Keratinocyte (primary cell): Measurements from ENCODE around the gene MRPL27. TPM values are rescaled to one million over a fixed set of nuclear protein-coding genes. Genes with fewer than 3 reads are reported as not detected.
"Not testable (repeated sequence)": the region's sequence is repeated elsewhere in the genome, so short reads cannot be mapped to it uniquely, and the experiment has no call there.

Source experiments
- DNase-seq: peaks from one replicate; pipeline ENCODE4 v3.0.0-alpha.2; 2011; ENCODE audit warnings: low read depth, missing footprints, low spot score
- FAIRE-seq: peaks from 2 replicates; lab custom pipeline; 2011; peaks lifted over from hg19 to GRCh38; lab: Jason Lieb, UNC
- H2AFZ ChIP-seq: 2 replicates; pipeline ENCODE4 v1.6.0; 2012; ENCODE audit warnings: low read length, control low read depth, inconsistent platforms; ENCODE audit not compliant: control insufficient read depth
- H3K27ac ChIP-seq: 2 replicates; pipeline ENCODE4 v1.5.1; 2011; ENCODE audit warnings: low read length; ENCODE audit not compliant: control insufficient read depth, insufficient read depth
- H3K27me3 ChIP-seq: 3 replicates; pipeline ENCODE4 v1.6.0; 2011; ENCODE audit warnings: low read length; ENCODE audit not compliant: control insufficient read depth, insufficient read depth; ENCODE audit errors: extremely low read depth
- H3K36me3 ChIP-seq, 2 experiments: 2 replicates in 1 of 2; 3 replicates in 1 of 2; pipeline ENCODE4 v1.5.1; 2011; ENCODE audit warnings: low read length in 2 of 2, mild to moderate bottlenecking in 1 of 2; ENCODE audit not compliant: control insufficient read depth in 2 of 2, insufficient read depth in 2 of 2; ENCODE audit errors: extremely low read depth in 1 of 2
- H3K4me1 ChIP-seq: 3 replicates; pipeline ENCODE4 v1.5.1; 2011; ENCODE audit warnings: low read length; ENCODE audit not compliant: control insufficient read depth, insufficient read depth; ENCODE audit errors: extremely low read depth
- H3K4me2 ChIP-seq: 3 replicates; pipeline ENCODE4 v1.6.0; 2011; ENCODE audit warnings: low read depth, low read length; ENCODE audit not compliant: control insufficient read depth, insufficient read depth; ENCODE audit errors: extremely low read depth
- H3K4me3 ChIP-seq, 3 experiments: fragments of 200-600 bp in 1 of 3; sonication (generic) in 1 of 3; 2 replicates in 2 of 3; 3 replicates in 1 of 3; pipeline ENCODE4 v1.5.1; 2011 to 2016; ENCODE audit warnings: low read length in 3 of 3, mild to moderate bottlenecking in 3 of 3, control low read depth in 2 of 3, inconsistent platforms in 1 of 3, low read depth in 1 of 3, mixed read lengths in 1 of 3, mixed run types in 1 of 3, moderate library complexity in 1 of 3; ENCODE audit not compliant: control insufficient read depth in 2 of 3, insufficient read depth in 2 of 3; ENCODE audit errors: extremely low read depth in 1 of 3
- H3K79me2 ChIP-seq: 2 replicates; pipeline ENCODE4 v1.6.0; 2012; ENCODE audit warnings: low read length; ENCODE audit not compliant: control insufficient read depth, insufficient read depth
- H3K9ac ChIP-seq: 3 replicates; pipeline ENCODE4 v1.6.0; 2011; ENCODE audit warnings: low read length; ENCODE audit not compliant: control insufficient read depth, insufficient read depth; ENCODE audit errors: extremely low read depth
- H3K9me1 ChIP-seq: 3 replicates; pipeline ENCODE4 v1.6.0; 2011; ENCODE audit warnings: low read length; ENCODE audit not compliant: control insufficient read depth, insufficient read depth; ENCODE audit errors: extremely low read depth
- H3K9me3 ChIP-seq: 2 replicates; pipeline ENCODE4 v1.5.1; 2012; ENCODE audit warnings: low read depth, low read length; ENCODE audit not compliant: control insufficient read depth
- H4K20me1 ChIP-seq: 3 replicates; pipeline ENCODE4 v1.6.0; 2011; ENCODE audit warnings: low read length; ENCODE audit not compliant: control insufficient read depth, insufficient read depth; ENCODE audit errors: extremely low read depth
- CTCF ChIP-seq, 3 experiments: IDR thresholded peaks in 1 of 3; conservative IDR thresholded peaks in 1 of 3; optimal IDR thresholded peaks in 1 of 3; 2 replicates in 2 of 3; 3 replicates in 1 of 3; pipeline versions ENCODE3 to v1.5.1; 2011; ENCODE audit warnings: low read length in 3 of 3, mild to moderate bottlenecking in 3 of 3, moderate library complexity in 2 of 3, control low read depth in 1 of 3, inconsistent platforms in 1 of 3; ENCODE audit not compliant: insufficient read depth in 2 of 3; ENCODE audit errors: extremely low read depth in 1 of 3
- EZH2 ChIP-seq: IDR thresholded peaks from one replicate; pipeline ENCODE4 v1.6.1; 2012; ENCODE audit warnings: inconsistent platforms, mild to moderate bottlenecking, low read length, moderate library complexity
- dilution Hi-C: fragments of 300-500 bp; cut with MboI; formaldehyde crosslinking; loops from one replicate; pipeline ENCODE4 v1.7.0; 2020; ENCODE audit warnings: low sequenced_read_pairs; ENCODE audit not compliant: extremely low pct_ligation_motif_present
- polyA plus RNA-seq, 5 experiments: library from polyadenylated mRNA; depleted of rRNA in 3 of 5; stranded (reverse) in 3 of 5; stranded (forward) in 1 of 5; unstranded in 1 of 5; fragments of >200 nt; gene quantifications; 1 replicate in 1 of 5; 2 replicates in 3 of 5; 3 replicates in 1 of 5; pipeline versions ENCODE4 v1.2.1 to v1.2.3, GENCODE V29; 2011 to 2012; ENCODE audit warnings: missing spikeins in 2 of 5, low read depth in 1 of 5, low replicate concordance in 1 of 5

The MRPL27 gene
- polyA plus RNA-seq, 1 donor (not counting 4 experiments of a cell fraction or from before 2014, with no cell fraction given) = 123 TPM

- no peak overlapping the region for H2AFZ ChIP-seq
- H3K27ac ChIP-seq = no peak overlapping the region
- H3K4me2 ChIP-seq = no peak overlapping the region
- H3K9ac ChIP-seq = no peak overlapping the region
- H3K27me3 ChIP-seq = no peaks in the 10 kb centered on the region
- H3K9me3 ChIP-seq = no peaks in the 10 kb centered on the region
- no peak for DNase-seq
- H3K4me1 ChIP-seq = no peaks in the 10 kb centered on the region
- H3K79me2 ChIP-seq = no peaks in the 10 kb centered on the region
- H3K9me1 ChIP-seq = no peaks in the 10 kb centered on the region
- dilution Hi-C loops = no loop called here
- no peak overlapping the region for H3K4me3 ChIP-seq
- no peaks in the 10 kb centered on the region for H4K20me1 ChIP-seq
- no peak for TF ChIP-seq EZH2
- TF ChIP-seq CTCF (optimal IDR thresholded peaks at IDR 0.05 in 1 of 3, IDR thresholded peaks at IDR 0.05 in 1 of 3, conservative IDR thresholded peaks at IDR 0.05 in 1 of 3; ENCODE audit: extremely low read depth in 1 of 3, insufficient read depth in 2 of 3, low read length in 3 of 3) = no peak
- no peaks in the 10 kb centered on the region for H3K36me3 ChIP-seq
- FAIRE-seq = no peak
Measured at GRCh38 chr17:50407921-50408320, 34.9 kb upstream of the MRPL27 start.

- Histone ChIP-seq H3K27ac (no peak overlapping the region), H3K9ac (no peak overlapping the region), H2AFZ (no peak overlapping the region), H3K9me1 (no peaks in the 10 kb centered on the region), H3K79me2 (no peaks in the 10 kb centered on the region), H3K4me2 (no peak overlapping the region), H3K36me3 (no peaks in the 10 kb centered on the region), H3K9me3 (no peaks in the 10 kb centered on the region), H4K20me1 (no peaks in the 10 kb centered on the region), H3K4me1 (no peaks in the 10 kb centered on the region), H3K4me3 (no peak overlapping the region), H3K27me3 (no peaks in the 10 kb centered on the region)
- DNase-seq = no peak
- TF ChIP-seq CTCF (optimal IDR thresholded peaks at IDR 0.05 in 1 of 3, IDR thresholded peaks at IDR 0.05 in 1 of 3, conservative IDR thresholded peaks at IDR 0.05 in 1 of 3; ENCODE audit: extremely low read depth in 1 of 3, insufficient read depth in 2 of 3, low read length in 3 of 3) (no peak), EZH2 (no peak)
- dilution Hi-C loops = no loop called here
- FAIRE-seq = no peak
Measured at GRCh38 chr17:50406578-50406977, 33.6 kb upstream of the MRPL27 start.

- H4K20me1 ChIP-seq, H3K9ac ChIP-seq, H3K4me3 ChIP-seq, H2AFZ ChIP-seq, H3K79me2 ChIP-seq, H3K9me1 ChIP-seq, DNase-seq, H3K27ac ChIP-seq, FAIRE-seq, H3K4me1 ChIP-seq, H3K9me3 ChIP-seq, H3K36me3 ChIP-seq, H3K4me2 ChIP-seq, dilution Hi-C loops, H3K27me3 ChIP-seq: not testable (repeated sequence)
Measured at GRCh38 chr17:50405351-50405750, 32.4 kb upstream of the MRPL27 start.

- H3K4me2 ChIP-seq, H3K36me3 ChIP-seq, H3K9ac ChIP-seq, H3K9me3 ChIP-seq, H3K9me1 ChIP-seq, FAIRE-seq, H3K27me3 ChIP-seq, H3K4me3 ChIP-seq, H2AFZ ChIP-seq, H4K20me1 ChIP-seq, H3K27ac ChIP-seq, dilution Hi-C loops, DNase-seq: not testable (repeated sequence)
- Histone ChIP-seq H3K4me1 (peaks cover 17% of the 10 kb centered on the region), H3K79me2 (peaks cover 28% of the 10 kb centered on the region)
Measured at GRCh38 chr17:50399591-50399990, 26.6 kb upstream of the MRPL27 start.
